HepG2 (cell line): ENCODE data around the gene SLC26A3.

Experiments used
- ATF4 ChIP-seq, 2 experiments: fragments of 450-650 bp in 1 of 2; sonication (generic) in 1 of 2; formaldehyde crosslinking; IDR thresholded peaks; 2 replicates each; pipeline versions ENCODE4 v1.5.0 to v1.8.0; 2020 to 2022; ENCODE audit warnings: mild to moderate bottlenecking in 1 of 2, missing genetic modification reagents in 1 of 2
- EZH2 ChIP-seq: conservative IDR thresholded peaks from 2 replicates; pipeline ENCODE4 v1.6.1; 2012; ENCODE audit warnings: mild to moderate bottlenecking, low read depth, low read length, moderate library complexity
- HMG20A ChIP-seq: IDR thresholded peaks from 2 replicates; pipeline ENCODE4 v1.6.1; 2016; ENCODE audit warnings: borderline replicate concordance
- NPAS2 ChIP-seq: sonication (generic); formaldehyde crosslinking; IDR thresholded peaks from 2 replicates; pipeline ENCODE4 v1.8.0; 2022; ENCODE audit warnings: mild to moderate bottlenecking, missing genetic modification reagents, borderline replicate concordance

DNA sequence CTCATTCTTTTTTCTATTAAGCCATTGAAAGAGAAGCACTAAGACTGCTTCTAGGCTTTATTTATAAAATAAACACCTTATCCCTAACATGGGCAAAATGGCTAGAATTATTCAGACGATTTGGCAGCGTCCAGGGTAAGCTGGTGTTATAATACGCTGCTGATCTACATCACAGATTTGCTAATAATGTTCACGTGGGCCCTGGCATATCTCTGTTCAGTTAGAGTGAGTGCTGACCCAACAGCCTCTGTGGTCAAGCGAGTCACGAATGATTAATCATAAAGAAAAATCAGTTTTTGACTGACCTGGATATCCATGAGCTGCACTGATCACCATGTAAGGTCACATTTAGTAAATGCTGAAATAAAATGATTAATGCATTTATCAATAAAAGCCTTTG lies 87.5 kb downstream of the SLC26A3 start:
- no peak for TF ChIP-seq ATF4 (CRISPR knock-in tag; IDR thresholded peaks at IDR 0.05)
- TF ChIP-seq EZH2 = no peak
- TF ChIP-seq NPAS2 (CRISPR knock-in tag) = no peak
- TF ChIP-seq HMG20A (CRISPR knock-in tag) = no peak
